GM21786 (cell line): ENCODE results near the gene KIR3DL1.
"Not testable (repeated sequence)": the region's sequence is repeated elsewhere in the genome, so short reads cannot be mapped to it uniquely, and the experiment has no call there.

Source experiments
- ATAC-seq: cut with Tn5 transposase; IDR thresholded peaks from one replicate; pipeline ENCODE4 v1.9.1; 2021; ENCODE audit not compliant: unreplicated experiment

KIR3DL1 gene

GRCh38 chr19:54816251-54816650, at the start of gene KIR3DL1:
TSS of gene KIR3DL1 (plus strand) at chr19:54816468.
- ATAC-seq, result not testable (repeated sequence)

GRCh38 chr19:54769646-54770045, 46.6 kb upstream of the KIR3DL1 start, which contains the start of gene KIR2DL1:
TSS of gene KIR2DL1 (plus strand) at chr19:54769793. CDS start at chr19:54769851, 58 bp downstream.
- not testable (repeated sequence) for ATAC-seq

GRCh38 chr19:54770511-54770910, 45.8 kb upstream of the KIR3DL1 start:
- not testable (repeated sequence) for ATAC-seq

- ATAC-seq, result not testable (repeated sequence)
These were observed 45.0 kb upstream of the KIR3DL1 start for GRCh38 chr19:54771018-54771960.

- not testable (repeated sequence) for ATAC-seq
These were observed 43.6 kb upstream of the KIR3DL1 start for GRCh38 chr19:54772666-54773065.

GRCh38 chr19:54775095-54775815, 41.0 kb upstream of the KIR3DL1 start:
- ATAC-seq, result not testable (repeated sequence)

- ATAC-seq, result not testable (repeated sequence)
These were observed 40.4 kb upstream of the KIR3DL1 start for GRCh38 chr19:54775830-54776229.

GRCh38 chr19:54777851-54778250, 38.4 kb upstream of the KIR3DL1 start:
- not testable (repeated sequence) for ATAC-seq

GRCh38 chr19:54778896-54779295, 37.4 kb upstream of the KIR3DL1 start:
- ATAC-seq, result not testable (repeated sequence)

- not testable (repeated sequence) for ATAC-seq
These were observed 33.4 kb upstream of the KIR3DL1 start for GRCh38 chr19:54782916-54783315.

GRCh38 chr19:54786091-54786723, 30.1 kb upstream of the KIR3DL1 start:
- not testable (repeated sequence) for ATAC-seq

GRCh38 chr19:54788154-54788553, 28.1 kb upstream of the KIR3DL1 start:
- ATAC-seq, result not testable (repeated sequence)

- ATAC-seq, result no peak
These were observed 25.6 kb upstream of the KIR3DL1 start for GRCh38 chr19:54790711-54791110.

GRCh38 chr19:54791476-54791875, 24.8 kb upstream of the KIR3DL1 start:
- ATAC-seq, result no peak

GRCh38 chr19:54792814-54793213, 23.5 kb upstream of the KIR3DL1 start:
- no peak for ATAC-seq

GRCh38 chr19:54795758-54796157, 20.5 kb upstream of the KIR3DL1 start:
- no peak for ATAC-seq

GRCh38 chr19:54803410-54803809, 12.9 kb upstream of the KIR3DL1 start, which contains the start of gene KIR2DL4:
TSS of gene KIR2DL4 (plus strand) at chr19:54803610. CDS start at chr19:54803652, 42 bp downstream.
- no peak for ATAC-seq

- no peak for ATAC-seq
These were observed 12.2 kb upstream of the KIR3DL1 start for GRCh38 chr19:54804101-54804500.

- no peak for ATAC-seq
These were observed 11.7 kb upstream of the KIR3DL1 start for GRCh38 chr19:54804571-54804970.

GRCh38 chr19:54805665-54806515, 10.4 kb upstream of the KIR3DL1 start:
- ATAC-seq, result no peak
